HG03457 (cell line): Measurements from ENCODE around the gene RETREG1.

Experiments
- ATAC-seq: cut with Tn5 transposase; IDR thresholded peaks from one replicate; pipeline ENCODE4 v1.9.1; 2021; ENCODE audit warnings: moderate number of reproducible peaks; ENCODE audit not compliant: unreplicated experiment

RETREG1 gene

DNA sequence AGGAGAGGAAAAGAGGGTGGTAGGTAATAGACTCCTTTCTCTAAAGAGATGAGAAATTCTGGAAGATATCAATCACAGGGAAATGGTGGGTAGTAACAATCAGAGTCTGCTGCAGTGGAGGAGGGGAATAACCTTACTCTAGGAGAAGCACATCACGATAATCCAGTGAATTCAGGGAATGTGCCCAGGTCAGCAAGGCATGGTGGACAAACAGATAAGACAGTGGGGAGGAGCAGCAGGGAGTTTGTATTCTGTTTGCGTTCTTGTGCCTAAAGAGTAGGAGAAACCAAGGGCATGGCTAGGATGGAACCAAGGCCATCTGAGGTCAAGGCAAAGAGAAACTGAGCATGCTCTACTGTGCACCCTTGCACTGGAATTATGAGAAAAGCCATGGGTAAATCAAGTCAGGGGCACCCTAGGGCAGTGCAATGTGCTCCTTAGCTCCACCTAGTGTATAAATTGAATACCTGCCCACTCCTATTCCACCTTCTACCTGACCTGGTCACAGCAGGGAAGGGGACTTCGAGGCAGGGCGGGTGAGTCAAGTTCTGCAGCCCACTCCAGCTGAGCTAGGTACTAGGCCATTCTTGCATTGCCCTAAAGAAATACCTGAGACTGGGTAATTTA, 31.6 kb downstream of the RETREG1 start:
- ATAC-seq, result no peak

DNA sequence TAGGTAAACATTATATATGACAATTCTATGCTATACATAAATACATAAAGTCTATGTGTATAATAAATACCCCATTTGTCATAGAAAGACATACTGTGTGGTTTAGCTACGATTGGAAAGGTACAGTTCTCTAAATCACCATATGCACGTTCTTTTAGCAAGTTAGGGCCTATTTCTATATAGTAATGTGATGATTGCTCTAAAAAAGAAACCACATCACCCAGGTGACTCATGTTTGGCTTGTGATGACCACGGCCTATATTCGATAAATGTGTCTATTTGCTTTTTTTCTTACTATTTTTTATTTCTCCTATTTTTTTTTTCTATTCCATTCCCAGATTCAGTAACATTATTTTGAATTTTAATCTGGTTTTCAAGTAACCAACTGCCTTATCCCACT, 34.7 kb downstream of the RETREG1 start:
- no peak for ATAC-seq

DNA sequence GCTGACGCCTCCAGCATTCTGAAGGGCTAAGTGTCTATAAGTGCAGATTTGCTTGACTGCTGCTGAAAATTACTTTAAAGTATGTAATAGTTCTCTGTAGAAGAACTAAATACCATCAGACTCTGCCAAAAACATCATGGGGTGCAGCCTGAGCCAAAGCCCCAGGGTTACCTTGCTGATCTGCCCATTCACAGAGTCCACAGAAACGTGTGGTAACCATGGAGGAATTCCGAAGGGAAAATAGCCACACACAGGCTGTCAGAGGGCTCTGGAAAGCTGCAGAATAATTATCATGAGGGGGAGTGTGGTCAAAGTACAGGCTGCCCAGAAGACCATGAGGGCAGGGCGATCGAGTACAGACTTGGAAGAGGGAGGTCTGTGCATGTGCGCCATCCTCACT, 36.4 kb downstream of the RETREG1 start:
- no peak for ATAC-seq

DNA sequence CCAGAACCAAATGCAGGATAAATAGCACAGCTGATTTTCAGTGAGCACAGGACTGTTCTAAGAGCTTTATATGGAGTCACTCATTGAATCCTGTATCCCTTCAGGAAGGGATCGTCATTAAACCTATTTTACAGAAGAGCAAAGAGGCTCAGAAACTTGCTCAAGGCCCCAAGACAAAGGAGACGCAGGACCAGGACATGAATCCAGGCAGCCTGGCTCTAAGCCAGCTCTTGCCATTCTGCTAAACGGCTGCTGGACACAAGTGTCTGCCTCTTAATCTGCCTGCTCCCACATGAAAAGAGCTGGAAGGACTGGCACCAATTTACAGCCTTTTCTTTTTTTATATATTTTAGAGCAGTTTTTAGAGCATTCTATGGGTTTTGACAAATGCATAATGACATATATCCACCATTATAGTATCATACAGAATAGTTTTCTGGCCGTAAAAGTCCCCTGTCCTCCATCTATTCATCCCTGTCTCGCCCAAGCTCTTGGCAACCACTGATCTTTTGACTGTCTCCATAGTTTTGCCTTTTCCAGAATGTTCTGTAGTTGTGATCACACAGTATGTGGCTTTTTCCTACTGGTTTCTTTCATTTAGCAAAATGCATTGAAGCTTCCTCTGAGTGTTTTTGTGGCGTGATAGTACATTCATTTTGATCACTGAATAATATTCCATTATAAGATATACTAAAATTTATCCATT, 37.5 kb downstream of the RETREG1 start:
- no peak for ATAC-seq

DNA sequence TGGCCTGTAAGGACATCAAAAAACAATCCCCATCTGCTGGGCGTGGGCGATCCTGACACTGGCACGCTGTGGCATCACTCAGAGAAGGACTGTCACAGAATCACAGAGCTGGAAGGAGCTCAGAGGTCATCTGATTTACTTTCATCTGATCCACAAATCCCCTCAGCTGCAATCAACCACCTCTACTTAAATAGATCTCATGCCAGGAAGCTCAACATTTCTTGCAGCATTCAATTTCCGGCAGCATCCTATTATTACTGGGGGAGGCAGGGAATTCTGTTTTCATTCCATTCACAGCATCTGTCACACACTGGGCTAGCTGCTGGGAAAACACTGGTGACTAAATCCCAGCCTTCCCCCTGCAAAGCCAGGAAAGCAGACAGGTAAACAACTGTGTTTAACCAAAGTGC, 38.3 kb downstream of the RETREG1 start:
- ATAC-seq, result no peak

DNA sequence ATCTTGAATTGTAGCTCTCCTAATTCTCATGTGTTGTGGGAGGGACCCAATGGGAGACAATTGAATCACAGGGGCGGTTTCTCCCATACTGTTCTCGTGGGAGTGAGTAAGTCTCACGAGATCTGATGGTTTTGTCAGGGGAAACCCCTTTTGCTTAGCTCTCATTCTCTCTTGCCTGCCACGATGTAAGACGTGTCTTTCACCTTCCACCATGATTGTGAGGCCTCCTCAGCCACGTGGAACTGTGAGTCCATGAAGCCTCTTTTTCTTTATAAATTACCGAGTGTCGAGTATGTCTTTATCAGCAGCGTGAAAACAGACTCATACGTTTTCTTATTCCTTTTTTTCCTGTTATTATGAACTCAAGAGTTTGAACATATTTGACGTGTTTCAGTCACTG, 39.1 kb downstream of the RETREG1 start:
- no peak for ATAC-seq

DNA sequence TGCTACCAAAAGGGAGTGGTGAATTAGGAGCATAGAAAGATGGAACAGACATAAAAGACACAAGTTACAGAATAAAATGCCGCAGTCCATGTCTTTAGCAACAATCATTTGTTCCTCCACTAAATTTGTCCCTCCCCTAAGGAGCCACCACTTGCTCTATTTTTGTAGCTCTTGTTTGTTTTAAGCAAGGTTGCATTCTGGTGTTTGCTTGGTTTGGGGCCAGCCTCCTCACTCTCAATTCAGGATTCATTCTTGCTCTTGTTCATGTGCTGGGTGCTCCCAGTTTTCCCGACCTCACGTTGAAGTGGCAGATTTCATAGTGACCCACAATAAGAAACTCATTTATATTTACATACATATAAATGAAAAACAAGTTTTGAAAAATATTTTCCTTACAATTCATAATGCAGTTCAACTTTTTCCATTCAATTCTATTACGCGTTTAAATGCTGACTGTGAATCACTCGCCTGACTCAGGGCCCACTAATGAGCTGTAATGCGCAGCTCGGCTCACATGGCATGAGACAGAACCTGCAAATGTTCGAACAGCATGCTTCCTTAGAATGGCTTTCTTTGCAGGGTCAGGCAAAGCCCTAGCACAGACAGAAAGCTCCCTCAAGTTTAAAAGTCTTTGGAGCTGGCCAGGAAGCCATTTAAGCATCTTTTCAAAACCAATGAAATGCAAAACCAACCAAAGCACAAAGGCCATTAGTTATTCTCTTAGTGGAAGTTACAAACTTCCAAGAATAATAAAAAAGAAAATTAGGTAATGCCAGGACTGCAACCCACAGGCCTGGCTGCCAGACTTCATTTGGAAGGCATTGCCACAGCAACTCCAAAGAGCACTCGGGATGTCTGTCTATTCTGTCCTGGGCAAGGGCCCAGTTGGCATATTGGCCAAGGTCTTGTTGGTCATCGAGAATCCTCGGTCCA, 41.7 kb downstream of the RETREG1 start:
- no peak for ATAC-seq

DNA sequence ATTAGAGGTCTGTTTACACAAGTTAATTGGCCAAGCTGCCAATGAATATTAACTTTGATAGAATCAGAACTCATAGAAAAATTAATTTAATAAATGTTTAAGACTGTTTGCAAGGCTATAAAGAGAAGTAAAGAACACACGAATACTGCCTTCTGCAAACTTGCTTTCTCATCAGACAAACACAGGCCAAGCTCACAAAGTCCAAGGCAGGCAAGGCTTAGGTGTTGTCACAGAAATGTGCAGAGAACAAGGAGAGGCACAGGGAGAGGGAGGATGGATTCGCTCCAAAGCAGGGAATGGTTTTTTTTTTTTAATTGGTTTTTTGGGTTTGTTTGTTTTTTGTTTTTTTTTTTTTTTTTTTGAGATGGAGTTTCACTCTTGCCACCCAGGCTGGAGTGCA, 43.4 kb downstream of the RETREG1 start:
- no peak for ATAC-seq

DNA sequence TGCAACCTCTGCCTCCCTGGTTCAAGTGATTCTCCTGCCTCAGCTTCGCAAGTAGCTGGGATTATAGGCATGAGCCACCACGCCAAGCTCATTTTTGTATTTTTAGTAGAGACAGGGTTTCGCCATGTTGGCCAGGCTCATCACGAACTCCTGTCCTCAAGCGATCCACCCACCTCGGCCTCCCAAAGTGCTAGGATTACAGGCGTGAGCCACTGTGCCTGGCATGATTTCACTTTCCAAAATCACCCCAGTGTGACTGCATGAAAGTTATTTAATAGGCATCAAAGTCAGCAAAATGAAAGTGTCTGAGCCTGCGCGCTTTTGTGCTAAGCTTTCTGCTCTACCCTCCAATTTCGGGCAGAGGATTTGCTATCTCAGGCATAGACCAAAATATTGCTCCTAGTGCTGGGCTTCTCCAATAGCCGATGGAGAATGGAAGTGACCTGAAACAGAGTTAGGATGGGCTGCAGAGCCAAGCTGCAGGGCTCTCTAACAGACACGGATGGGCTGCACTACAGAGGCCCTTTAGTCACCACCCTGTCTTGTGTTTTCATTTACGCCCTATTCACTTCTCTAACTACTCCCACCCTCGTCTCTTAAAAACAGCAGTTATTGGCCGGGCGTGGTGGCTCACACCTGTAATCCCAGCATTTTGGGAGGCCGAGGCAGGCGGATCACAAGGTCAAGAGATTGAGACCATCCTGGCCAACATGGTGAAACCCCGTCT, 44.3 kb downstream of the RETREG1 start:
- ATAC-seq, result no peak

DNA sequence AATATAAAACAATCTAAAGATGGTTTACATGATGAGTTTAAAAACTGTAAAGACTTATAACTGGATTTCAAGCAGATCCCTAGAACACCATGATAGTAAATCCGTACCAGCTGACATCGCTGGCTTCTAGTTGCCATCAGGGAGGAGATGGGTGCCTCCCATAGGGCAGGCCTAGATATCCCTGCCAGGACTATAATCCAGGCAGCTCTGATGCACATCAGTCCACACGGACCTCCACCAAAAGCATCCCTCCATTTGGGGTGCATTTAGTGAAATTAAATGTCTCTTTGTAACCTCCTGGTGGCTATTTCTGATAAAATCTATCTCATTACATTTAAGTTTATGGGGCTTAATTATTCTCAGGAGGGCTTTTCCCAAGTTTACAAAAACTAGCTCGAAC, 45.8 kb downstream of the RETREG1 start:
- no peak for ATAC-seq

DNA sequence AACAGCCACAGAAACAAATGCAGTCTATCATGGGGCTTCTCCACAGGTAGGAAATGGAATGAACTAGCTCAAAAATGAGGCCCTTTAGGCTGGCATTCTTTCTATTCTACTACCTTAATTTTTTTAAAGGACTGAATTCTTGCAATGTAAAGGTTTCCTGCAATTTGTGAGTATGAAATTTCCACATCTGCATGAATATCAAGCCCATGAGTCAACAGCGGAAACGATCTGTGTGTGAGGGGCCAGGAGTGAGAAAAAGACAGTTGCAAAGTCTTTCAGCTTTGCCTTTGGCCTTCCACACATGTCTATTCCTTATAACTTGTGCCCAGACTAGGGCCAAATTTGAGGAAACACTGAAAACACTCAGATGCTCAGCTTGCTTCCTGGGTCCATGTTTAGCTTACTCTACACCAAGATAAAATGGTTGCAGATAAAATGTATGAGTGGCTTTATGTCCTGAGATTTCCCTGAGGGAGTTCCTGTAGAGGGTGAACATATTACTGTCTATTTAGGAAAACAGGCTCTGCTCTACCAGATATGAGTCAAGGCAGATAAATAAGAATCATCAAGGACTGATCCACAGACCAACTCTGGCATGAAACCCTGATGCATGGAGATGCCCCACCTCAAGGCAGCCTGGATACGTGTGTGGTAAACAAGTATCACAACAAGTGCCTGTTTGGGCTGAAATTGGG, 46.5 kb downstream of the RETREG1 start:
- no peak for ATAC-seq

DNA sequence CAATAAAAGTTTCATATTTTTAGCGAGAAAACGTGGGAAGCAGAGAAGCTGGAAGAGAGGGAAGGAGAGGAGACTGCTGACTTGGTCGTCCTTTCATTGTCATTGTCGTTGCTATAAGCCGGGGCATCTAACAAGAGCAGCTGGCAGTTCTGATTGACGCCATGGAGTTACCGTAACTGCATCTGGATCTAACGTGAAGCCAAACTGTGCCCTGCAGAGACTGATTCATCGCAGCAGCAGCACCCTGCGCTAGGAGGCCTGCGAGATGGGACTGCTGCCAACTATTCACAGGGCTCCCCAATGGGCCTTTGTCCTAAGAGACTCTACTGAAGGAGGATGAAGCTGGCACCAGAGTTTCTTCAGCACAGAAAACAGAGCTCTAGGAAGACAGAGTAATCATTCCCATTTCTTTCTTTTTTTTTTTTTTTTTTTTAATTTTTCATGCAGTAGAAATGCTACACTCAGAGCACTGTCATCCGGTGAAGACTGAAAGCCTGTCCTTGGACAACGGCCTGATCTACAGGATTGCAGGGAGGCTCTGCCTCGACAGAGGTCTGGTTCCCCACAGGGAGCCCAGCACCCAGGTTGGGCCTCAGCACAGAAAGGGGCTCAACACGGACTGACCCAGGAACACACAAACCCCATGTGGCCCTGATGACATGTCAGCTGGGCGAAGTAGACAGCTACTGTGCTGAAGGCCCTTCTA, 47.8 kb downstream of the RETREG1 start:
- ATAC-seq, result no peak

DNA sequence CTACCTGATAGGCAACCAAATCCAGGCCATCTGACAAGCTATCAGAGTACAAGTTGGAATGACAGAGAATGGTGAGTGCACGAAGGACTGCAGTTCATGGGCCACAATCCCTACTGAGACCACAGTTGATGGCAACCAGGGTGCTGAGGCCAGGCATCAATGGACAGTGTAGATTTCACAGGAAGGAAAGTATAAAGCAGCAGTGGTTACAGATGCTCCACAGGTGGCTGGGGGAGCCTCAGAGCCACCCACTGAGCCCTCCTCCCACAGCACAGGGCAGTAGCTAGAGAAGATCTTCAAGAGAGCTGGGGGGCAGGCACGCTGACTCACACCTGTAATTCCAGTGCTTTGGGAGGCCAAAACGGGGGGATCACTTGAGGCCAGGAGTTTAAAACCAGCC, 49.4 kb downstream of the RETREG1 start:
- no peak for ATAC-seq

DNA sequence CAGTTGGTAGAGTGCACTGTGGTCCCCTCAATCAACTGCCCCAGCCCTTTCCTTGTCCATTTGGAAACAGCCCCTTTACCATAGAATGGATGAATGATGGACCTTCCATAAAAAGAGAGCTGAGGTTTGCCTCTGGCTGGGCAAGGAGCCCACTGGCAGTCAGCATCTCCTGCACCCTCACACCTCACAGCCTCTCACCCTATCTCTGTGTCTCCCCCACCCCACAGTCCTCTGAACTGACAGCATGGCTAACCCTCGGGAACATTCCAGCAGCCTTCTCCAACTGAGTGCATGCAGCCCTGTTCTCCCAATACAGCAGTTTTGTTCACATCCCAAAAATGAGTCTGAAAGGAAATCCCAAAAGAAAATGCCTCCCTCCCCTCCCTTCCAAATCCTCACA, 51.7 kb downstream of the RETREG1 start:
- no peak for ATAC-seq

DNA sequence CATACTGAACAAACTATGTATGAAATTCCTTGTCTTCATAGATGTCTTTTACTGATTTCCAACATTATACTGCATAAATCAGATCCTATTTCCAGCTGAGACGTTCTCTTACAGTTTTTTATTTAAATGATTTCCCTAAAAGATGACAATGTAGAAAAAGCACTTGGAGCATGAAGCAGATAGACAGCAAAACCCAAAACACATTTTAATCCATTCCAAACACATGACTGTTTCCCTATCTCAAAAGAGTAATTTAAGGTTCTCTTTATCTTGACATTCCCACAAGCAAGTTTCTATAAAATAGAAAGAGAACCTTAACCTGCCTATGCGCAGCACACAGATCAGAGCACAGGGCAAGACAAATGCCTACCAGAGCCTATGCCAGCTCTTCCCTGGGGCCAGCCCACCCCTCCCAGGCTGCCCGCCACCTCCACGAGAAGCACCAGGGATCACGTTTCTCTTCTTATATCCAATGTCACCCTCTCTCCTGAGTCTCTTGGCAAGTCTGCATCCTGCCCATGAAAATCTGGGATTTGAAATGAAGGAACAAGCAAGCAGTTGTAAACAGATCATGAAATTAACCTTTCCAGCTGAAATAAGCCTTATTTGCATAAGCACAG, 52.4 kb downstream of the RETREG1 start:
- no peak for ATAC-seq

DNA sequence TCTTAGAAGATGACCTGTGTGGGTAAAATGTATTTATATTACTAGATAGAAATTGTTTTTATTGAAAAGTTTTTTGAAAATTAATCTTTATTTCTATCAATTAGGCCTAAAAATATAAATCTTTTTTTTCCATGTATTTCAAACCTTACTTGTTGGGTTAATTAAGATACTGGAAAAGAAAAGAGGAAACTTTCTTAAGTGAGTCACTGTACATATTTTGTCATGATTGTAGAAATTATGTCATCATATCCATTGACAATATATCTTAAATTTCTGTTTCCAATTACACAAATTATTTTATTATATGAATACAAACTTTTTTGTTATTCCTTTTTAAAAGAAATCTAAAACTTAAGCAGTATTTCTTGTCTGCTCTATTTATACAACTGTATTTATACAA, 53.1 kb downstream of the RETREG1 start:
- no peak for ATAC-seq

DNA sequence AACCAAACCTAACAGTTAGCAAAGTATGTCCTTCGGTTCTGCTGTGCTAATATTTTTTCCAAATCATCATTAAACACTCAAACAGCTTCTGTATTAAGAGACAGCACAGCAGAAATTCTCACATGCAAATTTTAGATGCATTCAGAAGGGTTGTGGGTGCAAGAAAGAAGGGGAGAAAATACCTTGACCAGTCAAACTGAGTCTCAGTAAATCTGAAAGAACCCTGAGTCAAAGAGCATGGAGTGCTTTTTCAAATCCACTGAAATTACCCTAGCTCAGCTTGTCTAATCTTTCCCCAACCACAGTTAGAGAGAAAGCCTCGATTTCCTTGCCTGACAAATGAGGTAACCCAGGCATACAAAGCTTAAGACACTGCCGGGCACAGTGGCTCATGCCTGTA, 55.1 kb downstream of the RETREG1 start:
- ATAC-seq, result no peak

DNA sequence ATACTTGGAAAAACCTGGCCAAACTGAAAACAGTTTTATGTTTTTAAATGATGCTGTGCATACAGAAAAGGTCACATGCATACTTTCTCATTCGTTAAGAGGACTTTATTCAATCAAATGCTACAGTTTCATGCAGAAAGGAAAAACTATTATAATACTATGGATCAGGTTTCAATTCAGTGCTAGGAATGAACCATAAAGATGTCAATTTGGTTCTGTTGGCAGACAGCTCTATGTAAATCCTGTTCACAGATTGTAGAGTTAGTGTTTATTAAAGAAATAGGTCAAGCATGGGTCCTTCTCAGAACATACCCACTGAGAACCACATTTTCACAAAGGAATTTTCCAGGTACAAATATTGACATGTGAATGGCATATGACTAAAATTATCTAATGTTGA, 57.1 kb downstream of the RETREG1 start:
- no peak for ATAC-seq

DNA sequence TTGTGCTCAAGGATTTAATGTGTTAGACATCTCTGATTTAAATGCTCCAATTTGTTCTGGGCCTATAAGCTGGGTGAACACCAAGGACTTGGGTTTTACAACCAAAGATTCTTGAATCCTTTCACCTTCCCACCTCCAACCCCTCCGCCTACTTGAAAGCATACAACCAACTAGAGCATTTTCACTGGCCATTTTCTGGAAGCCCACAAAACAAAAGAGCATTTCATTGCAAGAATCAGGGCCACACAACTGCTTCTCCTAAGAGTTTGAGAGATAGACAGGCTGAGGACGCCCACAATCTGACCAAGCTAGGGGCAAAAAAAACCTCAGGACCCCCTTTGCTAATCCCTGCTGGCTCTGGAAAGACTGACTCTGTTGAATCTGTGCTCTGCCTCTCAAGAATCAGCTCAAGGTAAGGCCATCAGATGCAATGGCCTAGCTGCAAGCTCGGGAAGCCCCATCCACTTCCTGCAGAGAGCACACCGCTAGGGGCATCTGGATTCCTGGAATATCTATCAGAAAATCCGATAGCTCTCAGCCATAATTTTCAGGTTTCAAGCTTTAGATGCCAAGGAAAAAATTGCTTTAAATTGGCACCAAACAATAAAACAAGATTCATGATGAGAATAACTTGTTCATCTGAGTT, 57.7 kb downstream of the RETREG1 start:
- no peak for ATAC-seq
